Urinary bladder (tissue), 4 donors: ENCODE results near the gene DSCAM. TPM values are rescaled to one million over a fixed set of nuclear protein-coding genes. Genes with fewer than 3 reads are reported as not detected.
A peak's percentile ranks its signal among the peaks of the same experiment; 100 is the strongest.

Experiments
- DNase-seq: peaks from one replicate; pipeline ENCODE4 v3.0.0-alpha.2; 2015; ENCODE audit errors: extremely low spot score
- H3K27ac ChIP-seq: one replicate; pipeline ENCODE4 v1.5.1; 2013; ENCODE audit warnings: low read depth, mild to moderate bottlenecking, moderate library complexity
- H3K36me3 ChIP-seq: one replicate; pipeline ENCODE4 v1.6.1; 2013; ENCODE audit warnings: mild to moderate bottlenecking, moderate library complexity; ENCODE audit not compliant: insufficient read depth
- H3K4me1 ChIP-seq: one replicate; pipeline ENCODE4 v1.6.1; 2013; ENCODE audit warnings: mild to moderate bottlenecking, moderate library complexity; ENCODE audit not compliant: insufficient read depth
- H3K4me3 ChIP-seq: one replicate; pipeline ENCODE4 v1.5.1; 2013; ENCODE audit warnings: low read depth, low read length
- WGBS: extraction: QIAGEN DNeasy Blood & Tissue Kit; methylation state at CpG from one replicate; pipeline ENCODE4 v1.1.7; 2013; 5-methylcytosine and 5-hydroxymethylcytosine counted together
- polyA plus RNA-seq: library from polyadenylated mRNA; stranded (reverse); fragments of 200-250 nt; gene quantifications from one replicate; pipeline ENCODE4 v1.2.3, GENCODE V29; 2013
- total RNA-seq: library from RNA; depleted of rRNA; stranded (reverse); fragments of >200 nt; gene quantifications from one replicate; pipeline ENCODE4 v1.2.3, GENCODE V29; 2014
- donor health status: healthy with polysubstance abuse.
- donor health status: healthy.

The DSCAM gene
- total and polyA plus RNA-seq, 2 donors = 0.03 to 0.21 TPM

GRCh38 chr21:40377135-40377534, 469.8 kb downstream of the DSCAM start:
- no peak overlapping the region for H3K27ac ChIP-seq
- 98% methylated on average over 5 of the region's 5 CpGs for WGBS
- H3K4me3 ChIP-seq = no peak overlapping the region
- H3K4me1 ChIP-seq = no peaks in the 10 kb centered on the region
- H3K36me3 ChIP-seq = no peaks in the 10 kb centered on the region
- DNase-seq = no peak

GRCh38 chr21:40373761-40374160, 473.2 kb downstream of the DSCAM start:
- no peaks in the 10 kb centered on the region for H3K4me1 ChIP-seq
- no peak overlapping the region for H3K27ac ChIP-seq
- H3K36me3 ChIP-seq = no peaks in the 10 kb centered on the region
- no peak overlapping the region for H3K4me3 ChIP-seq
- WGBS = 49% methylated on average over 2 of the region's 2 CpGs
- DNase-seq = no peak

- peak; percentile 7 for DNase-seq
- no peaks in the 10 kb centered on the region for H3K36me3 ChIP-seq
- no peak overlapping the region for H3K4me3 ChIP-seq
- H3K27ac ChIP-seq = no peak overlapping the region
- 37% methylated on average over 2 of the region's 2 CpGs for WGBS
- no peaks in the 10 kb centered on the region for H3K4me1 ChIP-seq
These were observed 474.5 kb downstream of the DSCAM start for GRCh38 chr21:40372506-40372905.

- H3K27ac ChIP-seq = no peak overlapping the region
- WGBS = 68% methylated on average over 4 of the region's 4 CpGs
- no peak for DNase-seq
These were observed 475.6 kb downstream of the DSCAM start for GRCh38 chr21:40371329-40371728.

GRCh38 chr21:40356644-40357043, 490.3 kb downstream of the DSCAM start:
- WGBS = 66% methylated on average over 2 of the region's 2 CpGs
- Histone ChIP-seq H3K4me3 (no peak overlapping the region), H3K27ac (no peak overlapping the region), H3K36me3 (no peaks in the 10 kb centered on the region), H3K4me1 (no peaks in the 10 kb centered on the region)
- no peak for DNase-seq

More at GRCh38 chr21:40371329-40371728, 475.6 kb downstream of the DSCAM start:
- Histone ChIP-seq H3K36me3 (no peaks in the 10 kb centered on the region), H3K4me1 (no peaks in the 10 kb centered on the region), H3K4me3 (no peak overlapping the region)

- 84% methylated on average over 5 of the region's 5 CpGs for WGBS
- no peak for DNase-seq
- no peaks in the 10 kb centered on the region for H3K4me1 ChIP-seq
- no peaks in the 10 kb centered on the region for H3K36me3 ChIP-seq
- no peak overlapping the region for H3K27ac ChIP-seq
- H3K4me3 ChIP-seq = no peak overlapping the region
These were observed 491.9 kb downstream of the DSCAM start for GRCh38 chr21:40355076-40355475.

- Histone ChIP-seq H3K4me1 (no peaks in the 10 kb centered on the region), H3K4me3 (no peak overlapping the region), H3K36me3 (no peaks in the 10 kb centered on the region), H3K27ac (no peak overlapping the region)
- WGBS = 53% methylated on average over 2 of the region's 2 CpGs
- DNase-seq = no peak
These were observed 496.0 kb downstream of the DSCAM start for GRCh38 chr21:40351006-40351405.

- no peak for DNase-seq
- H3K4me1 ChIP-seq = no peaks in the 10 kb centered on the region
- H3K27ac ChIP-seq = no peak overlapping the region
- WGBS = 75% methylated on average over 2 of the region's 2 CpGs
- H3K36me3 ChIP-seq = no peaks in the 10 kb centered on the region
- no peak overlapping the region for H3K4me3 ChIP-seq
These were observed 497.4 kb downstream of the DSCAM start for GRCh38 chr21:40349591-40349990.

- no peaks in the 10 kb centered on the region for H3K4me1 ChIP-seq
- no peaks in the 10 kb centered on the region for H3K36me3 ChIP-seq
- no peak for DNase-seq
- H3K4me3 ChIP-seq = no peak overlapping the region
- H3K27ac ChIP-seq = no peak overlapping the region
- WGBS = 87% methylated on average over 9 of the region's 9 CpGs
These were observed 501.1 kb downstream of the DSCAM start for GRCh38 chr21:40345711-40346321.

GRCh38 chr21:40340357-40340756, 506.6 kb downstream of the DSCAM start:
- no peaks in the 10 kb centered on the region for H3K36me3 ChIP-seq
- no peaks in the 10 kb centered on the region for H3K4me1 ChIP-seq
- H3K27ac ChIP-seq = no peak overlapping the region
- no peak for DNase-seq
- no peak overlapping the region for H3K4me3 ChIP-seq

- Histone ChIP-seq H3K4me3 (no peak overlapping the region), H3K27ac (no peak overlapping the region), H3K36me3 (no peaks in the 10 kb centered on the region), H3K4me1 (no peaks in the 10 kb centered on the region)
- 94% methylated on average over 18 of the region's 18 CpGs for WGBS
- DNase-seq = no peak
These were observed 507.9 kb downstream of the DSCAM start for GRCh38 chr21:40339050-40339449.

- DNase-seq = no peak
- H3K36me3 ChIP-seq = no peaks in the 10 kb centered on the region
- H3K4me3 ChIP-seq = no peak overlapping the region
- H3K27ac ChIP-seq = no peak overlapping the region
- no peaks in the 10 kb centered on the region for H3K4me1 ChIP-seq
- WGBS = 89% methylated on average over 13 of the region's 13 CpGs
These were observed 509.0 kb downstream of the DSCAM start for GRCh38 chr21:40337981-40338380.

- Histone ChIP-seq H3K4me1 (no peaks in the 10 kb centered on the region), H3K36me3 (no peaks in the 10 kb centered on the region), H3K4me3 (no peak overlapping the region), H3K27ac (no peak overlapping the region)
- WGBS = 19% methylated on average over 5 of the region's 5 CpGs
- DNase-seq = no peak
These were observed 511.3 kb downstream of the DSCAM start for GRCh38 chr21:40335704-40336103.

- no peak overlapping the region for H3K4me3 ChIP-seq
- WGBS = 88% methylated on average over 6 of the region's 6 CpGs
- no peak for DNase-seq
These were observed 512.8 kb downstream of the DSCAM start for GRCh38 chr21:40334159-40334558.

GRCh38 chr21:40333731-40334130, 513.2 kb downstream of the DSCAM start:
- WGBS = 92% methylated on average over 4 of the region's 4 CpGs
- Histone ChIP-seq H3K4me1 (no peaks in the 10 kb centered on the region), H3K27ac (no peak overlapping the region), H3K4me3 (no peak overlapping the region), H3K36me3 (no peaks in the 10 kb centered on the region)
- DNase-seq = no peak

More at GRCh38 chr21:40334159-40334558, 512.8 kb downstream of the DSCAM start:
- Histone ChIP-seq H3K27ac (no peak overlapping the region), H3K4me1 (no peaks in the 10 kb centered on the region), H3K36me3 (no peaks in the 10 kb centered on the region)
